ENCODE data around the gene UXS1. TPM values are rescaled to one million over a fixed set of nuclear protein-coding genes. Genes with fewer than 3 reads are reported as not detected.
A peak's percentile ranks its signal among the peaks of the same experiment; 100 is the strongest.
"Not testable (repeated sequence)": the region's sequence is repeated elsewhere in the genome, so short reads cannot be mapped to it uniquely, and the experiment has no call there.

The UXS1 gene
- total RNA-seq, 1 donor from 2014 or later, result 60.7 TPM

- no peak overlapping the region for H3K4me3 Mint-ChIP-seq (ENCODE audit: low read depth)
Measured at GRCh38 chr2:106219813-106220212, 25.7 kb upstream of the UXS1 start.

GRCh38 chr2:106219157-106219556 lies 25.1 kb upstream of the UXS1 start:
- not testable (repeated sequence) for H3K27me3 Mint-ChIP-seq; H3K27ac Mint-ChIP-seq; H3K36me3 Mint-ChIP-seq (ENCODE audit: insufficient read depth); DNase-seq (ENCODE audit: low spot score, unreplicated experiment); H3K4me3 Mint-ChIP-seq (ENCODE audit: low read depth); H3K4me1 Mint-ChIP-seq (ENCODE audit: low read depth); H3K9me3 Mint-ChIP-seq (ENCODE audit: low read depth)

More at GRCh38 chr2:106219813-106220212, 25.7 kb upstream of the UXS1 start:
- H3K27me3 Mint-ChIP-seq, result no peaks in the 10 kb centered on the region
- no peaks in the 10 kb centered on the region for H3K4me1 Mint-ChIP-seq (ENCODE audit: low read depth)
- peaks cover 5% of the 10 kb centered on the region for H3K9me3 Mint-ChIP-seq (ENCODE audit: low read depth)
- H3K36me3 Mint-ChIP-seq (ENCODE audit: insufficient read depth), result no peaks in the 10 kb centered on the region
- no peak for DNase-seq (ENCODE audit: low spot score, unreplicated experiment)
- peak overlapping the region; percentile 8 for H3K27ac Mint-ChIP-seq
- TF ChIP-seq CTCF (IDR thresholded peaks at IDR 0.05; ENCODE audit: unreplicated experiment), result no peak

- H3K27me3 Mint-ChIP-seq, result no peaks in the 10 kb centered on the region
- no peak overlapping the region for H3K4me3 Mint-ChIP-seq (ENCODE audit: low read depth)
- no peak for DNase-seq (ENCODE audit: low spot score, unreplicated experiment)
- peaks cover 6% of the 10 kb centered on the region for H3K4me1 Mint-ChIP-seq (ENCODE audit: low read depth)
- H3K9me3 Mint-ChIP-seq (ENCODE audit: low read depth), result peaks cover 9% of the 10 kb centered on the region
- H3K36me3 Mint-ChIP-seq (ENCODE audit: insufficient read depth), result no peaks in the 10 kb centered on the region
- TF ChIP-seq CTCF (IDR thresholded peaks at IDR 0.05; ENCODE audit: unreplicated experiment), result no peak
- H3K27ac Mint-ChIP-seq, result no peak overlapping the region
Measured at GRCh38 chr2:106208874-106209273, 14.8 kb upstream of the UXS1 start.

GRCh38 chr2:106208399-106208798 lies 14.3 kb upstream of the UXS1 start:
- Mint-ChIP-seq H3K9me3 (ENCODE audit: low read depth) (peaks cover 9% of the 10 kb centered on the region), H3K27ac (no peak overlapping the region), H3K36me3 (ENCODE audit: insufficient read depth) (no peaks in the 10 kb centered on the region), H3K4me3 (ENCODE audit: low read depth) (no peak overlapping the region), H3K4me1 (ENCODE audit: low read depth) (peaks cover 6% of the 10 kb centered on the region), H3K27me3 (no peaks in the 10 kb centered on the region)
- TF ChIP-seq CTCF (IDR thresholded peaks at IDR 0.05; ENCODE audit: unreplicated experiment), result no peak
- DNase-seq (ENCODE audit: low spot score, unreplicated experiment), result no peak

- peaks cover 9% of the 10 kb centered on the region for H3K9me3 Mint-ChIP-seq (ENCODE audit: low read depth)
- H3K36me3 Mint-ChIP-seq (ENCODE audit: insufficient read depth), result no peaks in the 10 kb centered on the region
- H3K4me3 Mint-ChIP-seq (ENCODE audit: low read depth), result no peak overlapping the region
- H3K27me3 Mint-ChIP-seq, result no peaks in the 10 kb centered on the region
- peaks cover 6% of the 10 kb centered on the region for H3K4me1 Mint-ChIP-seq (ENCODE audit: low read depth)
- TF ChIP-seq CTCF (IDR thresholded peaks at IDR 0.05; ENCODE audit: unreplicated experiment), result no peak
- no peak overlapping the region for H3K27ac Mint-ChIP-seq
- no peak for DNase-seq (ENCODE audit: low spot score, unreplicated experiment)
Measured at GRCh38 chr2:106207246-106207645, 13.1 kb upstream of the UXS1 start.

- H3K9me3 Mint-ChIP-seq (ENCODE audit: low read depth), result peaks cover 9% of the 10 kb centered on the region
- H3K4me1 Mint-ChIP-seq (ENCODE audit: low read depth), result peaks cover 1% of the 10 kb centered on the region
- no peak overlapping the region for H3K4me3 Mint-ChIP-seq (ENCODE audit: low read depth)
- no peak overlapping the region for H3K27ac Mint-ChIP-seq
- H3K36me3 Mint-ChIP-seq (ENCODE audit: insufficient read depth), result no peaks in the 10 kb centered on the region
- TF ChIP-seq CTCF (IDR thresholded peaks at IDR 0.05; ENCODE audit: unreplicated experiment), result no peak
- DNase-seq (ENCODE audit: low spot score, unreplicated experiment), result no peak
- peaks cover 5% of the 10 kb centered on the region for H3K27me3 Mint-ChIP-seq
Measured at GRCh38 chr2:106205488-106205887, 11.4 kb upstream of the UXS1 start.

GRCh38 chr2:106204551-106204950 lies 10.4 kb upstream of the UXS1 start:
- not testable (repeated sequence) for DNase-seq (ENCODE audit: low spot score, unreplicated experiment); H3K27me3 Mint-ChIP-seq; H3K36me3 Mint-ChIP-seq (ENCODE audit: insufficient read depth); H3K27ac Mint-ChIP-seq; H3K4me3 Mint-ChIP-seq (ENCODE audit: low read depth); H3K9me3 Mint-ChIP-seq (ENCODE audit: low read depth); H3K4me1 Mint-ChIP-seq (ENCODE audit: low read depth)

Data from progenitor cell of endocrine pancreas (in vitro differentiated cells).